Stimulated activated CD8-positive, alpha-beta memory T cell treated with anti-CD3 and anti-CD28 coated beads, Interleukin-15, amount 100 ng/mL, for 4 hours (primary cell): ENCODE measurements around the gene PSMB5.
"Not testable (repeated sequence)": the region's sequence is repeated elsewhere in the genome, so short reads cannot be mapped to it uniquely, and the experiment has no call there.

Experiments
- DNase-seq, 2 donors: peaks; one replicate each; pipeline ENCODE4 v3.0.0-alpha.2; 2020; ENCODE audit warnings: low read depth in 2 of 2

PSMB5 gene

DNA sequence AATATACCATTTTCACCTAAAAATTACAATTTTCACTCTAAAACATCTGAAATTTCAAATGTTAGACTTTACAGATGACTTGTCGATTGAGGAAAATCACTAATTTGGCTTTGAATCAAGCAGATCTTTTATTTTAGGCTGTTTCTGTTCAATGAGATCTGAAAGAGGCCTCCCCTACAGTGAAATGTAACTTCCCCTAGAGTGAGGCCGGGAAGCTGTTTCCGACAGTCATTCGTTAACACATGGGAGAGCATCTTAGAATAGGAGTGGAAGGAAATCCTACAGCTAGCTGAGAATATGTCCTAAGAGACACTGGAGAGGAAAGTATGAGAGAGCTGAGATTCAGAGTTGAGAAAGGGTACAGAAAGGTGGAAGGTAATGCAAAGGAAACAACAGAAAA, 19.1 kb downstream of the PSMB5 start:
- DNase-seq, result no peak

DNA sequence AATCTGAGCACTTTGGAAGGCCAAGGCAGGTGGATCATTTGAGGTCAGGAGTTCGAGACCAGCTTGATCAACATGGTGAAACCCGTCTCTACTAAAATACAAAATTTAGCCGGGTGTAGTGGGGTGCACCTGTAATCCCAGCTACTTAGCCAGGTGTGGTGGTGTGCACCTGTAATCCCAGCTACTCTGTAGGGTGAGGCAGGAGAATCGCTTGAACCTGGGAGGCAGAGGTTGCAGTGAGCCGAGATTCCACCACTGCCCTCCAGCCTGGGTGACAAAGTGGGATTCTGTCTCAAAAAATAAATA, 21.0 kb downstream of the PSMB5 start:
- DNase-seq, result not testable (repeated sequence)

DNA sequence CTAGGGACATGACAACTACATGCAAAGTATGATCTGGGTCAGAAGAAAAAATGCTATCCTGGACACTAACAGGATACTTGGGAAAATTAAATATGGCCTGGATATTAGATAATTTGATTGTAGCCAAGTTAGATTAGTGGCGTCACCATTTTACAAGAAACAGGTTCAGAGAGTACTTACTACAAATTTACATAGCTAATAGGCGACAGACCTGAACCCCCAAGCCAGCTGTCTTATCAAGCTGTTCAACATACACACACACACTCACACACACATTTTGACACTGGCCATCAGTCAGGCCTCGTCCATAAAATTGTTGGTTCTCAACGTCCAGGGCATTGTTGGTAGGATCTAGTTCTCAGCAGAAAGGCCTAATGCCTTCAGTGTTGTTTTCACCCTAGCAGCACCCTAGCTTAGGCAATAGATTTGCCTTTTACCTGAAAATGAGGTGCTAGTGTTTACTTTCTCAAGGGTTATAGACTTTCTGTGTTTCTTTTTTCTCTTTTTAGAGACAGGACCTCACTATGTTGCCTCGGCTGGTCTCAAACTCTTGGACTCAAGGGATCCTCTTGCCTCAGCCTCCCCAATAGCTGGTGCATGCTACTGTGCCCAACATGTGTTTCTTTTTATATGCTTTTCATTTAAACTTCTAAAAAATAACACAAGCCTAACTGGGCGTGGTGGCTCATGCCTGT, 21.5 kb downstream of the PSMB5 start:
- no peak for DNase-seq

DNA sequence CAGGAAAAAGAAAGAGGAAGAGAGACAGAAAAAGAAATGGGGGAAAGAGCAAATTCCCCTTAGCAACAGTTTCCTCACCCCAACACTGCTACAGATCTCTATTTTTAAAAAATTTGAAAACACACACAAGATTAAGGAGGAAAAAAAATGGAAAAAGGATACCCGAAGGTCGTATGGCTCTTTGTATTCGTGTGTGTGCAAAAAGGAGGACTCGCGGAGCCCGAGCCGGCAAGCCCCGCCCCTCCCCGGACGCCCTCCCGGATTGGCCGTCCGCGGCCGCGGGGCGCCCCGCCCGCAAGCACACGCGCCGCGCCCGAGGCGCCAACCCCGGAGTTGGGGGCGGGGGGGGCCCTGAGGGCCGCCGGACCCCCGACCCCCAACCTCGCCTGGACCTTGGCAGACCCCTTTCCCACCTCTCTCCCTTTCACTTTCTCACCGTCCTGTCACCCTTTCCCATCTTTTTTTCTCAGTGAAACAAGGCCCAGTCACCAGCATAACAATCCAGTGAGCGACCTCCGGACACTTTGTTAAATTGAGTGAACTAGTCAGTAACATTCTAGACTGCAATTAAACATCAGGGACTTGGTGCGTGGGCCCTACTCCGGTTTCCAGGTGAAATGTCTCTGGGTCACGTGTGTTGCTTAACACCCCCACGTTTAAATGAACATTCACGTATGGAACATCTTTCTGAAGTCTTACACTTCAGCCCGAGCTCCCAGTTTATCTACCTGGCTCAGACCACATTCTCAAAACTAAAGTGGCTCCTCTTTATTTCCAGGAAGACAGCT, 24.6 kb downstream of the PSMB5 start, which contains the start of gene C14orf93:
Gene C14orf93, minus strand, starts transcription at position 205 of the 788 bp plus-strand sequence. CDS start 11,120 bp downstream, outside the sequence.
- peak; percentile 53 to 60 for DNase-seq

DNA sequence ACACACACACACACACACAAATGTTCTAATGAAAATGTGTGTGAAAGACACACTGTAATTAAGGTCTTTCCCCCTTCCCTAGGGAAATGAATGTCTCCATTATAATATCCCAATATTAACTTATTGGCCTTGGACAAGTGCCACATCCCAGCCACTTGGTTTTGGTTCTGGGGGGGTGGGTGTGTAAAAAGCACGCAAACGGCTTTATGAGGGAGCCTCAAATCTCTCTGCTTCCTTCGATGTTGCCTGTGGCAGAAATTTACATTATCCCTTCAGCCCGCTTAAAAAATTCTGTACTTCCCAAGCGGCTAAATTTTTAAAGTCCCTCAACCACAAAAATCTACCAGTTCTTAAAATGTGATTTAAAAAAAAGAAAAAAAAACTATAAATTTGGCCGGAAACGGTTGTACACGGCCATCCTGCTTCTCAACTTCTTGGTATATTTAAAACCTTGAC, 25.2 kb downstream of the PSMB5 start:
- no peak for DNase-seq

DNA sequence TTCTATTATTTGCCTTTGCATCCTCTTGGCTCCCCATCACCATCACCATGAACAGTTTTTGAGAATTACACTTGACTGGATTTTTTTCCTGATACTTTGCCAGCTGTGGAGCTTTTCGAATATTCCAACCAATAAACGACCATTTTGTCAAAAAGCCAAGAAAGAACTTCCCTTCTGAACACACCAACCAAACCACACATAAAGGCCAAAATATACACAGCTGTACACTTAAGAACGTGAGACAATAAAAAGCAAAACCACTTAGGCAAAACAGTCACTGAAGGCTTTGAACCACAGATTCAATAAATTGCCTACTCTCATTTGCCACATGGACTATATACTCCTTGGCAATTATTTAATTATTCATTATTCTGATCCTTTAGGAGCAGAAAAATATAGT, 25.9 kb downstream of the PSMB5 start:
- no peak for DNase-seq

DNA sequence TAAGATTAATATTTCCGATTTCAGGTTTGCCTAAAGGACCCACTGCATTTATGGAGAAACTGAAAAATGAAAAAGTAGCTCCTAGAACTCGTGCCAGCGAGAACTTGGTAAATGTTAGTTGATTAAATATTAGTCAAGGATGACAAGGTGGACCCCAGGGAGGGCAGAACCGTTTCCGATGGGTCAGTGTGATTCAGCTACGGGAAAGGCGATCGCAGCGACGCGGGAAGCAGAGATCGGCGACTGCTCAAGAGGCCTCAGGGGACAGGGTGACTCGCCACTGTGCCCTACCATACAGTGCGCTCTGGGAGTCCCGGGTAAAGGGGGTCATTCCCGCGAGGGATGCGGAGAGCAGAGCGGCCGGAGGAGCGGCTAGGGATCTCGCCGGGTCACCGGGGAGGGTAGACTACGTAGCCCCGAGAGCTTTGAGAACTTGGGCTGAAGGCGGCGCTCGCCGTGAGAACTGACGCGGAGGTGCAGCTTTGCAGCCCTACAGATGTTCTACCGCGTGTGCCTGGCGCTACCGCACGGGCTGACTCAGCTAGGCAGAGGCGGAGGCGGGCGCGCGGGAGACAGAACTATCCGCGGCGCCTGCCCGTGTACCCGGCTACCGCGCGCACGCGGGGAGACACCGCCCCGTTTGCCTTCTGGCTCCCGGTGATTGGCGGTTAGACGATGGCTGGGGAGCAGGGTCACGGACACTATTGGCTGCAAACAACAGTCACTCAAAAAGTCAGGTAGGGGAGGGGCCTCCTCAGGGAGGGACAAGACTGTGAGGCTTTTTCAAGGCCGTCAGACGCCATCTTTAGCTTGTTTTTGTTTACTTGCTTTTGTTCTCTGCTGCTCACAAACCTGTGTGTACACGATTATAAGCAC, 27.9 kb downstream of the PSMB5 start:
- peak; percentile 95 to 97 for DNase-seq

DNA sequence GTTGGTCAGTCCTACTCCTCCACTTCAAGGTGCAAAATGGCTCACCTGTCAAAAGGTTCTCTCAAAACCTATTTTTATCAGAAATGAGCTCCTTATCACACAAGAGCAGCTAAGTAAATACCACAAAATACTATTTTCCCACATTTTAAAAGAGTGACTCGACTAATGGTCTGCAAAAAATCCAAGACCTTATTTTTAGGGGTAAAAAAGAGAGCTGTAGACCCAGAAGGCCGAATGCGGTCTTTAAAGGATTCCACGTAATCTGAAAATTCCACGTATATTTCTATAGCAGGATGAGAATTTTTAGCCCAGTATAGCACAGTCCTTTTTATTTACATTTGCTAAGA, 28.5 kb downstream of the PSMB5 start:
- DNase-seq, result no peak

DNA sequence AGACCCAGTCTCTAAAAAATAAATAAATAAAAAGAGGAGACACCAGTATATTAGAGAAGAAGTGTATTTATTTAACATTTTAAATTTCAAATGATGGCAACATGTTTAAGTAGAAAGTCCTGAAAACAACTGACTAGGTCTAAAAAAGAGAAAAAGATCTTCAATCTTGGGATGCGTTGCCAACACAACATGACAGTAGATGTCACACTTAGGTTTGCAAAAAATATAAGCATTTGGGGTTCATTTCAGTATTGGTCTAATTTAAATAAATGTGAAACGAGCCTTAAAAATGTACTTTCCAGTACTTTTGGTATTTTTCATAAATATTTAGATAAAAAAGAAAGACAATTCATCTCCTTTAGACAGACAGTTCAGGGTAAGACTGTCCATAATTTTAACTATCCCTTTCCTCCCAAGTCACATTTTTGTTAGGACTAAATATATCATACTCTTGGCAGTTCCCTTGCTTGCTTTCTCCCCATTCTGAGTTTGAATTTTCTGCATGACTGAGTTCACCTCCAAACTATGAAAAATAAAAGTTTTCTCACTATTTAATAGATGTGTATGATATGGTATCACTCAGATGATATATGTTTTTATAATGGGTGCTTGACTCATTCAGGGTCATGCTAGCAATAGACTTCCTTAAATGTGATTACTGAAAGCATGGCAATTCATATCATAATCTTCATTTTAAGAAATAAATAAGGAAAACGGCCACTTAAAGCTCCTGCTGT, 29.1 kb downstream of the PSMB5 start:
- no peak for DNase-seq

DNA sequence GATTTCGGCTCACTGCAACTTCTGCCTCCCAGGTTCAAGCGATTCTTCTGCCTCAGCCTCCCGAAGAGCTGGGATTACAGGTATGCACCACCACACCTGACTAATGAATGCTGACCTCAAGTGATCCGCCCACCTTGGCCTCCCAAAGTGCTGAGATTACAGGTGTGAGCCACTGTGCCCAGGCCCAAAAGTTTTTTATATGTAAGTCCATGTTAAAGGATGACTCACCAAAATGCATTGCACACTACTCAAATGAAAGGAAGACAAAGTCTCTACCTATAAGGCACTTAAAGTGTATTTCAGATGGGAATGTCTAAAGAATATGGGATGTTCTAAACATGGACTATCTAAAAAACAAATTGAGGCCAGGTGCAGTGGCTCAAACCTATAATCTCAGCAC, 30.4 kb downstream of the PSMB5 start:
- DNase-seq, result not testable (repeated sequence)

DNA sequence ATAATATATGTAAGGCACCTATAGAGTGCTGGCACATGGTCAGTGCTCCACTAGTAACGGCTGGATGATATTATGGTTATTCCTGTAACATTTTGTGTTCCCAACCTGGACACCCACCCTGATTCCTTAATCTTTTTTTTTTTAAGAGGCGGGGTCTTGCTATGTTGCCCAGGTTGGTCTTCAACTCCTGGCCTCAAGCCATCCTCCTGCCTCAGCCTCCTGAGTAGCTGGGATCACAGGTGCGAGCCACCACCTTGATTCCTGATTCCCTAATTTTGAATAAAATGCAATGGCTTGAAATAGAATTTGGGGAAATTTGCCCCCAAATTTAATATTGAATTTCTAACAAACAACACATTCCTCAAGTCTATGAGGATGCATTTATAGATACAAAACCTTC, 32.1 kb downstream of the PSMB5 start:
- DNase-seq, result no peak

DNA sequence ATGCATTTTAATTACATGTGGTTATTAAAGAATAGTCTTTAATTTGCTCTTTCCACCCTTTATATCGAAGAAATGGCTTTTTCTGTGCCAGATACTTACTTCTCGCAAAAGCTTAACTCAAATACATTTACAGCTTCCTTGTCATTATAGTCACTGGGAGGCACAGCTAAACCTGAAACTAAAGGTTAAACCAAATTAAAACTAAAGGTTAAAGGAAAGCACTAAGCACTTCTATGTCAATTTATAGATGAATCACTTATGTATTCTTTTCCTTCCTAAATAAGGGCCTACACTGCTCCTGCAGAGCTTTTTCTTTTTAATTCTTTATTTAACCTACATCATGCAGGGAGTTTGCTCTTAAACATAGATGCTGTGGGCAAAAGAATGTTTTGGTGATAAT, 33.8 kb downstream of the PSMB5 start:
- no peak for DNase-seq

DNA sequence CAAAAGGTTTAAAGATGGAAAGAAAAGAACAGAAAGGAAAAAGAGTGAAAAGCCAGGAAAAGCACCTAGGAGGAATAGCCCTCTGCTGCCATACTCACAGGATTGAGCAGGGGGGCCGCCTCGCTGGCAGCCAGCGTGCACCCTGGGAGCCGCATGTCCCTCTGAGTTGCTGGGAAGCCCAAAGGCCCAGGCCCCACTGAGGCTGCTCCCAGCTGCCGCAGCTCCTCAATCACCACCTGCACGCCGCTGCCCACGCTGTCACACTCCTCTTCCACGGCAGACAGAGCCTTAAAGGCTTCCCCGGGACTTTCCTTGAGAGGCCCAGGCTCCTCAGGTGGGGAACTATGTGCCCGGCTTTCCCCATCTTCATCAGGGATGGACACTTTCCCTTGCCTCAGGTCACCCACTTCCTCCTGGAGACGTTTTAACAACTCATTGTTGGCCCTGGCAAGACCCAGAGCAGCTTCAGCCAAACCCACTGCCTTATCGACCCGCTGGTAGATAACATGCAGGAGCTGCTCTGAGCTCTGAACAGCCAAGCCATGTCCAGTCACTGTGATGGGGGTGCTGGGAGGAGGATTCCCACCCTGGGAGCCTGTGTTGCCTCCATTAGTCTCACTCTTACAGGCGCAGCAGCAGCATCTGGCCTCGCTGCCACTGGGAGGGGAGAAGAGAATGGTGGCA, 36.2 kb downstream of the PSMB5 start:
- no peak for DNase-seq

DNA sequence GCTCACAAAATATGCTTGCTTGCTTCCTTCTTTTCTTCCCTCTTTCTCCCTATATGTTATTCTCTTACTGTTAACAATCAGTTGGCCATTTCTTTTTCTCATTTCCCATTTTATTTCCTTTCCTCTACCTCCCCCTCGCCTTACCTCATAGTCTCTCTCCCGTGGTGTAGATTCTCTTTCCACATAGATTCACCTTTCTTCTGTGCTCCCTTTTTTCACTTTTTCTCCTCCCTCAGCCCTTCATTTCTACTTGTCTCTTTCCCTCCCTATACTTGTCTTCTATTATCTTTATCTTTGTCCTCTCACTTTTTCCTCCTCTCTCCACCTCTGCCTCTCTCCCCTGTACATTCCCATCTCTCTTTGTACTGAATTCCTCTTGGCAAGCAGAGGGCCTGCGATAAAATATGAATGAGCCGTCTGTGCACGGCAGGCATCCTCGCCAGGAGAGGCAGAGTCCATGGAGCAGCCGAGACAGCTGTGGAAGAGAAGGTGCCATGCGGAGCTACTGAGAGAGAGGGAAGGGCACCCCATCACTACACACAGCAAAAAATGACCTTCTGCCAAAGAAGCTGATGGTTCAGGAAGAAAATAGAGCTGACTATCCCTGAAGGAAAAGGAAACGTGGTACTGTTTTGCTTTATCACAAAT, 36.9 kb downstream of the PSMB5 start:
- DNase-seq, result no peak

DNA sequence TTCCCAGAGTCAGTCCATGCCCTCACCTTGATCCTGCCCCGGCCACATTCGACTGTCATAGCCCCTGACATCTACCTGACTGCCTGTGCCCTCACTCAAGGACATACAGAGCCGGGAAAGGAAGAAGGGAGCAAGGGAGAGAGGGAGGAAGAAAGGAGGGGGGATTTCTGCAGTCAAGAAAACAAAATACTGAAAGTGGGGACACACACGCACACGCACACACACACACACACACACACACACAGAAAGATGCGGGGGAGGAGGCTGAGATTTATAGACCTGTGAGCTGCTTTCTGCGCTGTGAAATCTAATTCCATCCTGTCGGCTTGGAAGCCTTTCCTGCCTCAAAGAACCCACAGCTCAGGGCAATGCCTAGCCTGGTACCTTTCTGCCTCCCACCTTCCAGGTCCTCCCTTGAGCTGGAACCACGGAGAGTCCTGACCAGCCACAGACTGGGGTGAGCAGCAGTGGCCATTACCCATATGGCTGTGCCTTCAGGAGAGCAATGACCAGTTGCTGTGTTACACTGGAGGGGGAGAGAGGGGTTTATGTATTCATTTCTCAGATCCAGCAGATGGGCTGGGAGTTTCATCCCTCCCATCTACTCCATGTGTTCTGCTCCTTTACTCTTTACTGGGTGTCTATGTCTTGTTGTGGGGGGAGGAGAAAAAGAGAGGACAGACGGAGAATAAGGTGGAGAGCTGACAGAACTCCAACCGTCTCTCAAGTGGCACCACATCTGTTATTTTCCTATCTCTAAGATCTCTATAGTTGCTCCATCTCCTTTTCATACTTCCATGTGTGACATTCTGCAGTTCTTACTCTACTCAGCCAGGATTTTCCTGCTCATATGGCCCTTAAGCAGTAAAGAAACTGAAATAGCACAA, 37.7 kb downstream of the PSMB5 start:
- no peak for DNase-seq

DNA sequence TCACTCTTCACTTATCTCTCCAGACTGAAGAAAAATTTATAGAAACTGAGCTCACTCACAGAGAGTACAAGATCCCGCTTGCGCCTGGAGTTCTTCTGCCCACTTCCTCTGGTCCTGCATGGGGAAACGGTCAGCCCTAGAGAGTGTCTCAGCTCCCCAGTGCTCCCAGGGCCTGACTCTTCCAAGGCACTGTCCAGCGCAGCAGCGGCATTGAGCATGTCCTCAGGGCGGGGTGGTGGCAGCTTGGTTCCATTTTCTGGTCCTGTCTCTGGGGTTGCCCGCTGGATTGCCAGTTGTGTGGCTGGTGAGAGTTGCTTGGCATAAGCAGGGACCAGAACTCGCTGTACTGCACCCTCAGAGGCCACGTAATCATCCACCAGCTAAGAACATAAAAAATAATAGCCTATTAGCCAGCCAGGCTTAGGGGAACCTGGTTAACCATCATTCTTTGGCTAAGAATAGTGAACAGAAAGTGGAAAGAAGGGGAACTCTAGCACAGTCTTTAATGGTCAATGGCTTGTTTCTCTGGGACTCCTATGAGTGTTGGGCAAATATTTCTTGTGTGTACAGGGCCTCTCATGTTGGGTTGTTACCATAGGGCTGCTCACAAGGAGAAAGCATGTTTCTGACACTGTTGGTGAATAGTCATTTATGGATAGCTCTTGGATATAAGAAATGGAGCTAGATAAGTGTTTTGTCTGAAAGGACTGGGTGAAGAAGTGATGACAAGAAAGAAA, 38.6 kb downstream of the PSMB5 start:
- DNase-seq, result no peak

DNA sequence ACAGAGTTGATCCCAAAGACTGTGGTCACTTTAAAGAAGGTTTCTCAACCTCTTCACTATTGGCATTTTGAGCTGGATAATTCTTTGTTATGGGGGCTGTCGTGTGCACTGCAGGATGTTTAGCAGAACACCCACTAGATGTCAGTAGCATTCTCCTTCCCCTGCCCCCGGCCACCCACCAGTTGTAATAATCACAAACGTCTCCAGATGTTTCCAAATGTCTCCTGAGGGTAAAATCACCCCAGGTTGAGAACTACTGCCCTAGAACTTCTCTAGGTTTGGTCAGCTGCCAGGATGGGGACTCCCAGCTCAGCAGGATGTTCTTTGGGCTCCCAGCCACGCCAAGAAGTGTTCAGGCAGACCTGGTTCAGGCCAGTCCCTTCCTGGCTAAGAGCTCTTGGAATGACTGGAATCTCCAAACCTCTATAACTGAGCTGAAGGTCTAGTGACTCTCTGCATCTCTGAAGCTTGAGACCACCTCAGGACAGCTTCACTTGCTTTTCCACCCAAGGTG, 39.9 kb downstream of the PSMB5 start:
- DNase-seq, result no peak

DNA sequence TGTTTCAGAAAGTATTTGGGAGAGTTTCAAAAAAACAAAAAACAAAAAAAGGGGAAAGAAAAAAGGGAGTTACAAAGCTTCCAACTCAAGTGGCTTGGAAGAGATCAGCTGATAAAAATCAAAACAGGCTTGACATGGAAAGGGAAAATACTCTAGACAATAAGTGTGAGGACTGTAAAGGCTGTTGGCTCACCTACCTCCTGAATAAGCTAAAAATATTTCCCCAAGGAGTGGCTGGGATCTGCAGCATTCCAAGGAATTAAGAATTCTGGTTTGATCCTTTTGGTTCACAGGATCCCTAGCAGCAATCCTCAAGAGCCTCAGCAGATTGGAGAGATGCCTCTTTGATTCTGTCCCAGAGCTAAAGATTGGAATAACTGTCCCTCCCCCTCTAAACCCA, 41.2 kb downstream of the PSMB5 start:
- no peak for DNase-seq

DNA sequence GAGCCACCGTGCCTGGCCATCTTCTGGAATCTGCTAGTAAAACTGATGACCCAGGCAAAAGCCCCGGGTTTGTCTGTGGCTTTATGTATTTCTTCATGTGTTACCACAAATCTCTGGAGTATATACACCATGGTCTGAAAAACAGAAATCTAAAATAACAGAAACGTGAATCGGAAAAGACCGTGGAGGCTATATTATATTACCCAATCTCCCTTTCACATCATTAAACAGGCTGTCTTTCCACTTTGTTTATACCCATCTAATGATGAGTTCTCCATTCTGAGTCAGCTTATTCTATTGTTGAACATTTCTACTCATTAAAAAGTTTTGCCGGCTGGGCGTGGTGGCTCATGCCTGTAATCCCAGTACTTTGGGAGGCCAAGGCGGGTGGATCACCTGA, 42.8 kb downstream of the PSMB5 start:
- DNase-seq, result no peak
